Peyer's patch (tissue), 4 donors: Measurements from ENCODE around the gene UBE2C.

Experiments used
- POLR2A ChIP-seq, 2 donors: fragments of 450-650 bp; IDR thresholded peaks; one replicate each; pipeline ENCODE4 v1.5.1; 2017; ENCODE audit warnings: antibody characterized with exemption in 2 of 2, mild to moderate bottlenecking in 2 of 2, moderate library complexity in 2 of 2
- TF ChIP-seq, protein P1 (sequence below), 6 experiments: fragments of 450-650 bp in 4 of 6; fragments of 200-600 bp in 2 of 6; sonication (generic) in 1 of 6; IDR thresholded peaks; one replicate each; pipeline ENCODE4 v1.5.1; 2017 to 2019; ENCODE audit warnings: antibody characterized with exemption in 6 of 6, mild to moderate bottlenecking in 3 of 6, moderate library complexity in 1 of 6

DNA sequence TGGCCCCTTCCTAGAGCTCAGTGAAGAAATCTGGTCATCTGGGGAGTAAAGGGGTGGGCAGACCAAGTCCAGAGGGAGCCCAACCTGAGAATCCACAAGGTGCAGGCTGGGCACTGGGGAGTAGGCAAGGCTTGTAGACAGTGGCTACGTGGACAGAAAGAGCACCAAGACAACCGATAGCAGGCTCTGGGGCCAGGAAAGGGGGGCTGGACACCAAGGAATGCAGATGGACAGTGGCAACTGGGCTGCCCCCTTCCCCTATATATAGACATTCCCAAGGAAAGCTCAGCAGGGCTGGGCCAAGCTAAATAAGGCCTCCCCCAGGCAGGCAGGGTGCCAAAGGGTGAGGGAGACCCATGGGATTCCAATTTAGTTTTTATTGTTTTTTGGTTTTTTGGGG lies 16.1 kb downstream of the UBE2C start:
- no peak for TF ChIP-seq POLR2A (IDR thresholded peaks at IDR 0.05)
- TF ChIP-seq, protein P1, sequence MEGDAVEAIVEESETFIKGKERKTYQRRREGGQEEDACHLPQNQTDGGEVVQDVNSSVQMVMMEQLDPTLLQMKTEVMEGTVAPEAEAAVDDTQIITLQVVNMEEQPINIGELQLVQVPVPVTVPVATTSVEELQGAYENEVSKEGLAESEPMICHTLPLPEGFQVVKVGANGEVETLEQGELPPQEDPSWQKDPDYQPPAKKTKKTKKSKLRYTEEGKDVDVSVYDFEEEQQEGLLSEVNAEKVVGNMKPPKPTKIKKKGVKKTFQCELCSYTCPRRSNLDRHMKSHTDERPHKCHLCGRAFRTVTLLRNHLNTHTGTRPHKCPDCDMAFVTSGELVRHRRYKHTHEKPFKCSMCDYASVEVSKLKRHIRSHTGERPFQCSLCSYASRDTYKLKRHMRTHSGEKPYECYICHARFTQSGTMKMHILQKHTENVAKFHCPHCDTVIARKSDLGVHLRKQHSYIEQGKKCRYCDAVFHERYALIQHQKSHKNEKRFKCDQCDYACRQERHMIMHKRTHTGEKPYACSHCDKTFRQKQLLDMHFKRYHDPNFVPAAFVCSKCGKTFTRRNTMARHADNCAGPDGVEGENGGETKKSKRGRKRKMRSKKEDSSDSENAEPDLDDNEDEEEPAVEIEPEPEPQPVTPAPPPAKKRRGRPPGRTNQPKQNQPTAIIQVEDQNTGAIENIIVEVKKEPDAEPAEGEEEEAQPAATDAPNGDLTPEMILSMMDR (IDR thresholded peaks at IDR 0.05): no peak
